Tibial nerve (tissue), 4 donors: ENCODE data around the gene MRPL30.

Experiments used
- CTCF ChIP-seq, 5 experiments: fragments of 200-600 bp in 3 of 5; fragments of 450-650 bp in 2 of 5; sonication (generic) in 3 of 5; IDR thresholded peaks; one replicate each; pipeline ENCODE4 v1.5.1; 2016 to 2019; ENCODE audit warnings: antibody characterized with exemption in 5 of 5, mild to moderate bottlenecking in 3 of 5, moderate library complexity in 2 of 5
- EP300 ChIP-seq, 2 donors: sonication (generic); formaldehyde crosslinking; IDR thresholded peaks; one replicate each; pipeline ENCODE4 v1.6.1; 2017; ENCODE audit warnings: antibody characterized with exemption in 2 of 2, mild to moderate bottlenecking in 1 of 2
- POLR2A ChIP-seq, 2 donors: fragments of 450-650 bp; IDR thresholded peaks; one replicate each; pipeline ENCODE4 v1.6.1; 2017; ENCODE audit warnings: antibody characterized with exemption in 2 of 2, mild to moderate bottlenecking in 2 of 2, moderate library complexity in 2 of 2

- TF ChIP-seq CTCF (IDR thresholded peaks at IDR 0.05): no peak
- TF ChIP-seq POLR2A (IDR thresholded peaks at IDR 0.05): no peak
- no peak for TF ChIP-seq EP300 (IDR thresholded peaks at IDR 0.05)
Measured at GRCh38 chr2:99184811-99185210, 3.8 kb downstream of the MRPL30 start.
